K562 (cell line): ENCODE data around the gene ORMDL3. TPM values are rescaled to one million over a fixed set of nuclear protein-coding genes. Genes with fewer than 3 reads are reported as not detected.

Experiments
- ARID1B ChIP-seq: fragments of 450-650 bp; IDR thresholded peaks from 2 replicates; pipeline ENCODE4 v1.6.1; 2016; ENCODE audit warnings: antibody characterized with exemption, mild to moderate bottlenecking, inconsistent platforms
- CEBPG ChIP-seq, 3 experiments: fragments of 200-800 bp in 1 of 3; sonication (Bioruptor generic) in 1 of 3; sonication (generic) in 1 of 3; formaldehyde crosslinking in 1 of 3; IDR thresholded peaks in 2 of 3; conservative IDR thresholded peaks in 1 of 3; 2 replicates each; pipeline versions ENCODE4 v1.6.1 to v1.8.0; 2016 to 2022; ENCODE audit warnings: missing compliant biosample characterization in 2 of 3, missing genetic modification characterization in 2 of 3, mild to moderate bottlenecking in 1 of 3, missing genetic modification reagents in 1 of 3
- CHCHD3 ChIP-seq: fragments of 250-450 bp; sonication (Bioruptor Pico); IDR thresholded peaks from 2 replicates; pipeline ENCODE4 v2.1.2; 2022; ENCODE audit warnings: mild to moderate bottlenecking
- CHD4 ChIP-seq: fragments of 200-600 bp; sonication (generic); IDR thresholded peaks from 3 replicates; pipeline ENCODE4 v1.6.1; 2012; ENCODE audit warnings: low read depth, mild to moderate bottlenecking, mixed read lengths, low read length, inconsistent platforms; ENCODE audit not compliant: insufficient read depth, insufficient replicate concordance, poor library complexity, severe bottlenecking
- DPF2 ChIP-seq: fragments of 450-650 bp; IDR thresholded peaks from 2 replicates; pipeline ENCODE4 v1.6.1; 2016
- EGR1 ChIP-seq: fragments of 450-650 bp; conservative IDR thresholded peaks from 2 replicates; pipeline ENCODE4 v1.6.1; 2017; ENCODE audit warnings: mild to moderate bottlenecking
- ESRRA ChIP-seq: fragments of 450-650 bp; IDR thresholded peaks from 2 replicates; pipeline ENCODE4 v1.6.1; 2014; ENCODE audit warnings: low read depth, mild to moderate bottlenecking, moderate library complexity, borderline replicate concordance
- FOXJ3 ChIP-seq: sonication (generic); formaldehyde crosslinking; IDR thresholded peaks from 2 replicates; pipeline ENCODE4 v1.4.0; 2020; ENCODE audit warnings: mild to moderate bottlenecking, missing genetic modification reagents
- FOXM1 ChIP-seq, 2 experiments: fragments of 450-650 bp in 1 of 2; sonication (generic) in 1 of 2; formaldehyde crosslinking in 1 of 2; IDR thresholded peaks; 2 replicates each; pipeline versions ENCODE4 v1.6.1 to v1.9.0; 2017 to 2022; ENCODE audit warnings: low read depth in 2 of 2, mild to moderate bottlenecking in 2 of 2, missing genetic modification reagents in 1 of 2, moderate library complexity in 1 of 2
- GMEB1 ChIP-seq: fragments of 250-450 bp; sonication (Bioruptor Pico); IDR thresholded peaks from 2 replicates; pipeline ENCODE4 v1.4.0; 2020; ENCODE audit warnings: mild to moderate bottlenecking
- HBP1 ChIP-seq: fragments of 450-650 bp; formaldehyde crosslinking; IDR thresholded peaks from 2 replicates; pipeline ENCODE4 v1.4.0; 2022; ENCODE audit warnings: missing genetic modification characterization
- HNRNPK ChIP-seq: fragments of 200-400 bp; formaldehyde crosslinking; IDR thresholded peaks from one replicate; pipeline ENCODE4 v1.6.1; 2018; ENCODE audit warnings: mild to moderate bottlenecking, low read depth, low read length; ENCODE audit not compliant: poor library complexity, severe bottlenecking
- KLF16 ChIP-seq: IDR thresholded peaks from 2 replicates; pipeline ENCODE4 v1.6.1; 2016; ENCODE audit warnings: antibody characterized with exemption
- MTA1 ChIP-seq: fragments of 450-650 bp; IDR thresholded peaks from 2 replicates; pipeline ENCODE4 v1.6.1; 2017; ENCODE audit warnings: borderline replicate concordance
- MTF1 ChIP-seq: fragments of 250-450 bp; sonication (Bioruptor Pico); IDR thresholded peaks from 2 replicates; pipeline ENCODE4 v1.9.0; 2021; ENCODE audit warnings: moderate library complexity, mild to moderate bottlenecking, inconsistent platforms, borderline replicate concordance
- NCOA2 ChIP-seq, 2 experiments: fragments of 450-650 bp; IDR thresholded peaks; 2 replicates each; pipeline ENCODE4 v1.6.1; 2018; ENCODE audit warnings: mild to moderate bottlenecking in 2 of 2, moderate library complexity in 1 of 2; ENCODE audit not compliant: partially characterized antibody in 2 of 2
- NFRKB ChIP-seq: fragments of 450-650 bp; IDR thresholded peaks from 2 replicates; pipeline ENCODE4 v1.6.1; 2016; ENCODE audit warnings: low read depth
- PHF20 ChIP-seq: fragments of 450-650 bp; IDR thresholded peaks from 2 replicates; pipeline ENCODE4 v1.6.1; 2018; ENCODE audit not compliant: partially characterized antibody
- SMARCE1 ChIP-seq: fragments of 450-650 bp; IDR thresholded peaks from 2 replicates; pipeline ENCODE4 v1.7.1; 2016; ENCODE audit warnings: mild to moderate bottlenecking
- TAF1 ChIP-seq: IDR thresholded peaks from 2 replicates; pipeline ENCODE4 v1.6.1; 2011; ENCODE audit warnings: mild to moderate bottlenecking, low read length, moderate library complexity; ENCODE audit not compliant: insufficient read depth, control insufficient read depth, severe bottlenecking; ENCODE audit errors: extremely low read depth
- ZFP1 ChIP-seq: fragments of 450-650 bp; formaldehyde crosslinking; IDR thresholded peaks from 2 replicates; pipeline ENCODE4 v1.4.0; 2020; ENCODE audit warnings: mild to moderate bottlenecking, mixed read lengths
- ZNF589 ChIP-seq: fragments of 200-800 bp; sonication (Bioruptor generic); IDR thresholded peaks from 2 replicates; pipeline ENCODE4 v1.6.1; 2016; ENCODE audit warnings: low read depth, missing genetic modification characterization, missing compliant biosample characterization
- ZNF778 ChIP-seq: fragments of 450-650 bp; formaldehyde crosslinking; IDR thresholded peaks from 2 replicates; pipeline ENCODE4 v1.4.0; 2020; ENCODE audit warnings: mild to moderate bottlenecking, moderate library complexity
- polyA plus RNA-seq, 8 experiments: library from polyadenylated mRNA; depleted of rRNA in 4 of 8; stranded (reverse) in 5 of 8; unstranded in 3 of 8; fragments of >200 nt; fragmentation: Nextera tagmentation in 2 of 8; fragmentation: Illumina TruSeq in 1 of 8; extraction: Ambion mirVana in 2 of 8; extraction: Trizol in 1 of 8; gene quantifications; 2 replicates each; pipeline versions ENCODE4 v1.2.1 to v1.2.3, GENCODE V29; 2011 to 2014; ENCODE audit warnings: inconsistent platforms in 1 of 8, missing spikeins in 1 of 8
- total RNA-seq, 7 experiments: library from RNA; depleted of rRNA in 6 of 7; stranded (reverse); fragments of >200 nt in 6 of 7; fragmentation: Illumina TruSeq in 2 of 7; extraction: Trizol in 2 of 7; gene quantifications; 2 replicates each; pipeline versions ENCODE4 v1.2.1 to v1.2.3, GENCODE V29; 2011 to 2021; ENCODE audit warnings: low replicate concordance in 1 of 7

ORMDL3 gene
- total and polyA plus RNA-seq, 9 of the 15 experiments (the other 6 are each of a cell fraction or from before 2014, with no cell fraction given) = 2.7 to 57.4 (median 27.1) TPM

- TF ChIP-seq MTF1 (CRISPR knock-in tag) (no peak), HBP1 (no peak), FOXM1 (IDR thresholded peaks at IDR 0.05; ENCODE audit: low read depth) (no peak), FOXM1 (CRISPR knock-in tag; IDR thresholded peaks at IDR 0.05; ENCODE audit: low read depth) (no peak), ZFP1 (CRISPR knock-in tag) (no peak), ARID1B (no peak), KLF16 (no peak), MTA1 (peak; percentile 99), CEBPG (CRISPR knock-in tag; IDR thresholded peaks at IDR 0.05) (no peak), CEBPG (tag; conservative IDR thresholded peaks at IDR 0.05 in 1 of 2, IDR thresholded peaks at IDR 0.05 in 1 of 2) (no peak), DPF2 (0 out of 2 replicates have a peak, but pooled peaks have one; percentile 45), ESRRA (no peak; the same call in 1 of the 2 replicates), CHD4 (no peak), ZNF778 (CRISPR knock-in tag) (no peak), EGR1 (no peak; the same call in none of the 2 replicates), FOXJ3 (no peak), HNRNPK (no peak), SMARCE1 (no peak; the same call in 1 of the 2 replicates), PHF20 (peak; percentile 59), NFRKB (no peak), ZNF589 (CRISPR knock-in tag) (peak; percentile 89), TAF1 (no peak), CHCHD3 (CRISPR knock-in tag) (no peak), NCOA2 (IDR thresholded peaks at IDR 0.05; ENCODE audit: partially characterized antibody in 2 of 2) (no peak), GMEB1 (CRISPR knock-in tag) (peak; percentile 80)
These were observed at the start of gene ORMDL3, which contains the start of gene LRRC3C (continued) for GRCh38 chr17:39927101-39927928.
